COLO668 (cell line): ENCODE data around the gene SMAP2.
A peak's percentile ranks its signal among the peaks of the same experiment; 100 is the strongest.
"Not testable (repeated sequence)": the region's sequence is repeated elsewhere in the genome, so short reads cannot be mapped to it uniquely, and the experiment has no call there.

Experiments used
- DNase-seq: peaks from one replicate; lab custom pipeline; 2025; ENCODE audit not compliant: unreplicated experiment; lab: John Stamatoyannopoulos, UW

The SMAP2 gene

DNA sequence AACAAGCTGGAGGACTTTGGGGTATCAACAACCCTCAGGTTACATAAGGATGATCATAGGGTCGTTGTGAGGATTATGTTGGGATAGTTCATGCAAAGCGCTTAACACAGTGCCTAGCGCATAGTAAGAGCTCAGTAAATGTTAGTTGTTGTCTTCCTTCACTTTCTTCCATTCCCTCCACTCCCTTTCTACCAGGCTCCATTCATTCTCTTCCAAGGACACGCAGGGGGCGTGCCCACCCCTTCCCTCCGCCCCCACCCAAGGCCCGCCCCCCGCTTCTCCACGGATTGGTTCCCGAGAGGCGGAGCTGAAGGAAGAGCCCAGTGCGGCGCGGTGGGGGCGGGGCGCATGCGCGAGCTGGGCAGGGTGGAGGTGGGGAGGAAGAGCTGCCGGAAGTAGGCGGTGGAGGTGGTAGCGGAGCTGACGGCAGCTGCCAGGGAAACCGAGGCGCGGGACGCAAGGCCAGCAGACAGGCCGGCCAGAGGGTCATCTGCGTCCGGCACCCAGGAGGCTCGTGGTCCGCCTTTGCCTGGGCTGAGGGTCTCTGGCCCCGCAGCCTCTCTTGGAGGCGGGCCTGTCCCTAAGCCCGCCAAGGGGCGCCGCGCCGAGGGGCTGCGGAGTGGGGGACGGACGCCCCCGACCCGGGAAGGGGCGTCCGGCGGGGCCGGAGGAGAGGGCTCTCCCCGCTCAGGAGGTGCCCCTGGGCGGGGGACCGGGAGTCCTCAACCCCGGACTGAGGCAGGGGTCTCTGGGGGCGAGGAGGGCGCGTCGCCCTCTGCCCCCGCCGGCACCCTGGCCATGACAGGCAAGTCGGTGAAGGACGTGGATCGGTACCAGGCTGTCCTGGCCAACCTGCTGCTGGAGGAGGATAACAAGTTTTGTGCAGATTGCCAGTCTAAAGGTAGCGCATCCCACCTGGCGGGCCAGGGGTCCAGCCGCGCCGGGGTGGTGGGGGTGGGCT lies at the start of gene SMAP2:
TSS of gene SMAP2 (plus strand) at position 405 of the 961 bp plus-strand sequence. CDS start at position 799, 394 bp downstream.
- peak; percentile 100 for DNase-seq

DNA sequence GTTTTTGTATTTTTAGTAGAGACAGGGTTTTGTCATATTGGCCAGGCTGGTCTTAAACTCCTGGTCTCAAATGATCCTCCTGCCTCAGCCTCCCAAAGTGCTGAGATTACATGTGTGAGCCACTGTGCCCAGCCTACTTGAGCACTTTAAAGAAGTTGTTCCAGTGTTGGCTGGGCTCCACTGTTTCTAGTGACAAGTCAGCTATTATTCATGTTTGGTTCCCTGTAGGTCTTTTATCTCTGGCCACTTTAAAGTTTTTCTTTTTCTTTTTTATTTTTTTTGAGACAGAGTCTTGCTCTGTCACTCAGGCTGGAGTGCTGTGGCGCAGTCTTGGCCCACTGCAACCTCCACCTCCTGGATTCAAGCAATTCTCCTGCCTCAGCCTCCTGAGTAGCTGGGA lies 42.1 kb upstream of the SMAP2 start:
- not testable (repeated sequence) for DNase-seq

DNA sequence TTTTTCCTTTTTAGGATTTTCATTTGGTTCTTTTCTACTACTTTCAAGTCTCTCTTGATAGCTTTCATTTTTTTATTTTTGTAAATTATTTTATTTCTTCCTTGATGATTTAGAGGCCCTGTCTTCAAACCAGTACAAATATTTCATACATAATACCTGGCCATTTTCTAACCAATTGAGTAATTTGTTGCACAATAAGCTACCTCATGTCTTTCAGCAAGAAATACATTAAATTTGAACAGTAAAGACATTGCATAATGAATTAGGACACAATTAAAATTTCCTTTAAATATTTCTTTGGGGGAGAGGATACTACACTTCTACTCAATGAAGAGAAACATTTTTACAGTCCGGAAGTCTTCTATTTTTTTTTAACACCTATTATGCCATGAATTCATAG lies 40.8 kb upstream of the SMAP2 start:
- DNase-seq: no peak

DNA sequence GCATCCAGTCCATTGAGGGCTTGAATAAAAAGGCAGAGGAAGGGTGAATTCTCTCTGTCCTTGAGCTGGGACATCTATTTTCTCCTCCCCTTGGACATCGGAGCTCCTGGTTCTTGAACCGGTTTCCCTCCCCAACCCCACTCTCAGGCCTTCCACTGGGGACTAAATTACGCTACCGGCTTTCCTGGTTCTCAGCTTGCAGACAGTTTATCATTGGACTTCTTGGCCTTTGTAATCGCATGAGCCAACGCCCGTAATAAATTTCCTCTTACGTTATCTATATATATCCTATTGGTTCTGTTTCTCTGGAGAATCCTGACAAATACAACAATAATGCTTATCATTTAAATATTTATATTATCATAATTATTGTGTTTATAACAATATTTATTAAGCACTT lies 36.1 kb upstream of the SMAP2 start:
- DNase-seq: no peak

DNA sequence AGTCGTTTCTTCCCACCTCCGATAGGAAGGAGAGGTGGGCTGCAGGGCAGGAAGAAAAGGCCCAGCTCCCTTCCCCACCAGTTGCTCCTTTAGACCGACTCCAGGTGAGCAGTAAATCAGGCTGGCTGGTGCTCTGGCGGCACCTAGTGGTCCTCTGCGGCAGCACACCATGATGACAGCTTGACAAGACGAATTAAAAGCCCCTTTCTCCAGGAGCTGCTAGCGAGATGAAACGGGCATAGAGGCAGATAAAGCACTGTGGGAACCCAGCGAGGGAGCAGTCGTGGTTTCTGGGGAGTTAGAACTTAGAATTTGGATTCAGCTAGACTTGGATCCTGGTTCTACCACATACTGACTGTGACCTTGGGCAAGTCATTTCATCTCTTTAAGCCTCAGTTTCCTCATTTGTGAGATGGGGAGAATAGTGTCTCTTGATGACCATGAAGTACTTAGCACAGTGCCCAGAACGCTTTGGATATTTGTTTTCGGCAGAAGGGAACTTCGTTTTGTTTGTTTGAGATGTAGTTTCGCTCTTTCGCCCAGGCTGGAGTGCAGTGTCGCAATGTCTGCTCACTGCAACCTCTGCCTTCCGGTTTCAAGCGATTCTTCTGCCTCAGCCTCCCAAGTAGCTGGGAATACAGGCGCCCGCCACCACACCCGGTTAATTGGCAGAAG lies 34.6 kb upstream of the SMAP2 start:
- peak; percentile 100 for DNase-seq

DNA sequence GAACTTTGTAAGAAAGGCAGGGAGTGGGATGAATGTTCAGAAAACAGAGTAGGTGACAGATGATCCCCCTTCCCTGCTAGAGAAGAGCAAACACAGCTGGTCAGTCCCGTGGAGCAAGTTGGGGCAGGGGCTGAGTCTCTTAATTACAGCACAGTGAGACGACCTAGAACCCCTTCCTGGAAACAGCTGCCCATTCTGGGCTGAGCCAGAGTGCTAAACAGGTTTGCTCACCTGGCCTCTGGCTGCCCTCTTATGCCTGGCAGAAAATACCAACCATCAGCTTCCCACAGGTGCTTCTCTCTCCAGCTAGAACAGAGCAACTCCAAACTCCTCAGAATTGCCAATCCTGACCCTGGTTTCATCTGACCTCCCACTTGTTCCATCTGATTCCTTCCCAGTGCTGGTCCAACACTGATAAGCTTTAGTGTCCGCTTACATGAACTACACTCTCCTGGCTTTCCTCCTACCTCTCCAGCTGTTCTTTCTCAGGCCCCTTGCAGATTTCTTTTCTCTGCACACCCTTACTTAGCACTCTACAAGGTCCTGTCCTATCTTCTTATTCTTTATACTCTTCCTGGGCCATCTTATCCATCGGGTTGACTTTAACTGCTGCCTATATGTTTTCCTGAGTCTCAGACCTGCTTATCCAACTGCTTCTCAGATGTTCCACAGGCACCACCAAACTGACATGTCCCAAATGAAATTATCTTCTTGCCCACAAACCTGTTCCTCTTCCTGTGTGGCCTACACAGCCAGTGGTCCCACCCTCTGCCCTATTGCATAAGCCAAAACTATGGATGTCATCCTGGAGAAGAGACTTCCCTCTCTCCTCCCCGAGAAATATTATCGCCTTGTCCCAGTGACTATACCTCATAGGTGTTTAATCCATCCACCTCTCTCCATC lies 33.9 kb upstream of the SMAP2 start:
- peak; percentile 100 for DNase-seq

DNA sequence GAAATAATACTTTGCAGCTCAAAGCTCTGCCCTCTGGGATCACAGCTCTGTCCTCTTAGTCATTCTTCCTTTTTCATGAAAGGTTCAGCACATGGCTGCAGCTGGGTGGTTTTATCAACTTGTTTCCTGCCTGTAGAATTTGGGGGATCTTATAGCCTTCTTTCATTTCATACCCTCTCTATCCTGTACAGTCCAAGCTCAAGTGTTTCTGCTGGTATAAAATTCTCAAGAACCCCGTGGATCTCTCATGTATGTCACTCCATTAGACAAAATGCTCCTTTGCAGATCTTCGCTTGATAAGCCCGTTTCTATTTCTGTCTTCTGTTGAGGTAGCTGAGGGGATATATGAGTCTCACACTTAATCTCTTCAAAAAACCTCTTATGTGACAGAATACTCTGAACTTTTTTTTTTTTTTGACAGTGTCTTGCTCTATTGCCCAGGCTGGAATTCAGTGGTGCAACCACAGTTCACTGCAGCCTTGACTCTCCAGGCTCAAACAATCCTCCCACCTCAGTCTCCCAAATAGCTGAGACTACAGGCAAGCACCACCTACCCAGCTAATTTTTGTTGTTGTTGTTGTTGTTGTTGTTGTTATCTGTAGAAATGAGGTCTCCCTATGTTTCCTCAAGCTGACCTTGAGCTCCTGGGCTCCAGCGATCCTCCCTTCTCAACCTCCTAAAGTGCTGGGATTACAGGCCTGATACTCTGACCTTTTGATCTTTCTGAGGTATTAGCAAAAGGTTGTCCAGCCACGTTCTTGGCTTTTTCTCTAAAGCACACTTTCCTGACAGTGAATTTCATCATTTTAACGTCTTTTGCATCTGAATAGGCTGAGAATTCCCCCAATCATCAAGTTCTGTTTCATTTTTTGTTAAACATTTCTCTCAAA lies 31.8 kb upstream of the SMAP2 start:
- DNase-seq: no peak

DNA sequence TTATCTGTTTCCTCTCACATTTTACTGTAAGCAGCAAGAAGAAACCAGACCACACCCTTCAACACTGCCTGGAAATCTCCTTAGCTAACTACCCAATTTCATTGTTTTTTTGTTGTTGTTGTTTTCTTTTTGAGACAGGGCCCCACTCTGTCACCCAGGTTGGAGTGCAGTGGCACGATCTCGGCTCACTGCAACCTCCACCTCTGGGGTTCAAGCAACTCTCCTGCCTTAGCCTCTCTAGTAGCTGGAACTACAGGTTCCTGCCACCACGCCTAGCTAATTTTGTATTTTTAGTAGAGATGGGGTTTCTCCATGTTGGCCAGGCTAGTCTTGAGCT lies 31.2 kb upstream of the SMAP2 start:
- DNase-seq: not testable (repeated sequence)

DNA sequence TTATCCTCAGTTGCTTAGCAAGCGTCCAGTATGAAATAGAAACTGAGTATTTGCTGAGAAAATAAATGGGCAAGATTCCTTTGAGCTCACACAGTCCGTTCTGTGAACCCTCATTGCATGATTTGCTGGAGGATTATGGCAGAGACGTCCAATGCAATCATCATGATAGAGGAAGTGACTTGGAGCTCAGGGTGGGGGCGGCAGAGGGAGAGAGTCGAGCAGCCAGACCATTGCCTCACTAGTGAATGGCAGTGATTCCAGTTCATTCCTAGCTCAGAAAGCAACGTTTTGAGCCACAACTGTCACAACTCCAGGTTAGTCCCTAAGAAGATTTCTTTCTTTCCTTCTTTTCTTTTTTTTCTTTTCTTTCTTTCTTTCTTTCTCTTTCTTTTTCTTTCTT lies 28.9 kb upstream of the SMAP2 start:
- DNase-seq: no peak

DNA sequence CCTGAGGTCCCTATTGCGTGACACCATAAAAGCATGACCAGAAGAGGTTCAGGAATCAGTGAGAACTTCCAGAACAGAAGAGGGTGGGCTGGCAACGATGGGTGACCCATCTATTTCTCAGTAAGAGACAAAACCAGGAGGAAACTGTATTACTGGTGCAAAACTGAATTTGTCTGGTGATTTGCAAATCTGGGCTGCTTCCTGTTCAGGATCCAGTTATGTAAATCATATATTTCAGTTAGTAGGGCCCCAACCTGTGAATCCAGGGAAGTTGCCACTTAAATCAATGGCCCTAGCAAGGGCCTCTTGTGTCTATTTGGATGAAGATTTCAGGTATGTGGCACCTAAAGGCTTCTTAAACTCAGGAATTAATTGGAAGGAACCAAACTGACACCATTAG lies 23.1 kb upstream of the SMAP2 start:
- DNase-seq: no peak

DNA sequence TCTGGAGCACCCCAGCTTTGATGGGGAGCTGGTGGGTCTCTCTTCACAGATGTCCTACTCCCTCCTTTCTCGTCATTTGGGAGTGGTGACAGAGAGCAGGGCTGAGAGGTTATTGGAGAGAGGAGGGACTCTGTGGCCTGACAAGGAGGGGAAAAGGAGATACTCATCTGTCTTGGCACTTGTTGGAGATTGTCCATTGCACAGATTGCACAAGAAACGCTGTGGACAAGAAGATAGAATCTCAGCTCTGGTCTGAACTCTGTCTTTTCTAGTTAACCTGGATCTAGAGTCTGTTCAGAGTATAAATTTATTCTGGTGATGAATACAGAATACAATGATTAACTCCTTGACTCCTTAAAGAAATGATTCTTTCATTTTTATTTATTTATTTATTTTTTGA lies 22.4 kb upstream of the SMAP2 start:
- no peak for DNase-seq

DNA sequence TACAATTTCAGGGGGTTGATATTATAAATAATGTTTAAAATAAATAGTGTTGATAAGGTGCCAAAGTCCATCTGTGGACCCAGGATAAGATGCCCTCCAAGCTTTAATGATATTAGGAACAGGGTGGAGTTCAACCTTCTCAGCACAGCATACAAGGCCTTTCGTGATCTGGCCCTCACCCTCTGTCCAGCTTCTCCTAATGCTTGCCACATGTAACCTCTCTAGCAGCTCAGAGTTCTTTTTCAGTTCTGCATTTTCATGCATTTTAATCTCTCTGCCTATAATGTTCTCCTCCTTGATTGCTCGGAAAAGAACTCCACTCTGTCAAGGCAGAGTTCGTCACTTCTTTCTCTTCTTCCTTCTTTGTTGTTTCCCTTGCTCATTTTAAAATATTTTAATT lies 21.4 kb upstream of the SMAP2 start:
- no peak for DNase-seq

DNA sequence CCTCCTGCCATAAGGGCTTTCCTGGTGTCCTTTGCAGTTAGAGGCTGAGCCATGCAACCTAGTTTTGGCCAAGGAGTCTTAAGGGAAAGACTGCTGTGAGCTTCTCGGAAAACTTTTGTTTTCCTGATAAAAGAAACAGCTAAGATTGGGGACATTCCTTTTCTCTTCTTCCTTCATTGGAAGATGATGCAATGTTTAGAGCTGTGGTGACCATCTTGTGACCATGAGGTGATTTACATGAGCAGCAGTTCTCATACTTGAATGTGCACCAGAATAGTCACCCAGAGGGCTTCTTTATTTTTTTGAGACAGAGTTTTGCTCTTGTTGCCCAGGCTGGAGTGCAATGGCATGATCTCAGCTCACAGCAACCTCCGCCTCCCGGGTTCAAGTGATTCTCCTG lies 20.4 kb upstream of the SMAP2 start:
- no peak for DNase-seq

DNA sequence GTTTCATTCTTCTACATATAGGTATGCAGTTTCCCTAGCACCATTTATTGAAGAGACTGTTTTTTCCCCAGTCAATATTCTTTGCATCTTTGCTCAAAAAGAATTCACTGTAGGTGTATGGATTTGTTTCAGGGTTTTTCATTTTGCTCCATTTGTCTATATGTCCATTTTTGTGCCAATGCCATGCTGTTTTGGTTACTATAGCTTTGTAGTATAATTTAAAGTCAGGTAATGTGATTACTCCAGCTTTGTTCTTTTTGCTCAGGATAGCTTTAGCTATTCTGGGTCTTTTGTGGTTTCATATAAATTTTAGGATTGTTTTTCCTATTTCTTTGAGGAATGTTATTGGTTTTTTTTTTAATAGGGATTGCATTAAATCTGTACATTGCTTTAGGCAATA lies 15.9 kb upstream of the SMAP2 start:
- no peak for DNase-seq

DNA sequence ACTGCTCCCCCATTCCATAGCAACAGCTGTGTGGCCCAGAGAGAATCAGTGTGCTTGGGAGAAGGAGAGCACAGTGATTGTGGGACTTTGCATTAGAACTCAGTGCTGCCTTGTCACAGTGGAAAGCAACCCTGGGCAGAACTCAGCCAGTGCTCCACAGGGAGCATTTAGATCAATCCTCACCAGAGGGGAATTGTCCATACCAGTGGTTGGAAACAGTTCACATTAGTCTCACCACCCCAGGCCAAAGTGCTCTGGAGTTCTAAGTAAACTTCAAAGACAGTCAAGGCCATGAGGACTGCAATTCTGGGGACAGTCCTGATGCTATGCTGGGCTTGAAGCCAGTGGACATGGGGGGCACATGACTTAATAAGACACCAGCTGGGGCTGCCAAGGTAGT lies 12.9 kb upstream of the SMAP2 start:
- DNase-seq: no peak

DNA sequence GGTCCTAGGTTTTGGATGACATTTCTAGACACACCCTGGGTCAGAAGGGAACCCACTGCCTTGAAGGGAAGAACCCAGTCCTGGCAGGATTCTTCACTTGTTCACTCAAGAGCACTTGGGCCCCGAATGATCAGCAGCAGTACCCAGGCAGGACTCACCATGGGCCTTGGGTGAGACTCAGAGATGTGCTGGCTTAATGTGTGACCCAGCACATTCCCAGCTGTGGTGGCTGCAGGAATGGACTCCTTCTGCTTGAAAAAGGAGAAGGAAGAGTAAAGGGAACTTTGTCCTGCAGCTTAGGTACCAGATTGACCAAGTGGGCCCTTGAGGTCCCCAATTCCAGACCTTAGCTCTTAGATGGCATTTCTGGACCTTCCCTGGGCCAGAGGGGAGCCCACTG lies 12.3 kb upstream of the SMAP2 start:
- no peak for DNase-seq

DNA sequence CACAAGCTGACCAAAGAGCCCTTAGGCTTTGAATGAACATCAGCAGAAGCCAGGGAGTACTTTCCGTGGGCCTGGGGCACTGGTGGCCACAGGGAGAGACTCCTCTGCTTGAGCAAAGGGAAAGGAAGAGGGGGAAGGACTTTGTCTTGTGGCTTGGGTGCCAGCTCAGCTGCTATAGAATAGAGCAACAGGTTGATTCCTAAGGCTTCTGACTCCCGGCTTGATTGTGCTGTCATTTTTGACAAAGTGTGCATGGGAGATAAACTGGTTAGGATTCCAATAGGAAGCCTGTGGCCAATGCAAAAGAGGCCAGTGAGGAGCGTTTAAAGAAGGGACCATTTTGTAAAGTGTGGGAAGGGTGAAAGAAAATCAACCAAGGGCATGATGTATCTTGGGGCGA lies 11.9 kb upstream of the SMAP2 start:
- DNase-seq: no peak

DNA sequence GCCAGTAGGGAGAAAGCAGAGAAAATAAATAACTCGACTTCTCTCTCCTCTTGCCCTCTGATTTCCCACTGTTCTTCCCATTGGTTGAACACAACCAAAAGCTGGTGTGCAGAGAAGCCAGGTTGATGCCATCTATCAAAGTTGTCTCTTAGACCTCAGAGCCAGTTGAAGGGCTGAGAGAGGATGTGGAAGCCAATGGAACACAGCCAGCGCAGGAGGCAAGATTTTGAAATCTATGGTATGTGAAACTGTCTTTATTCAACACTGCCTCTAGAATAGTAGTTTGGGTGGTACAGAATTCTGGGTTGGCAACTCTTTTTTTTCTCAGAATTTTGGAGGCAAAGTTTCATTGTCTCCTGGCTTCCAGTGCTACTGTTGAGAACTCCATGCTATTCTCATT lies 11.3 kb upstream of the SMAP2 start:
- no peak for DNase-seq

DNA sequence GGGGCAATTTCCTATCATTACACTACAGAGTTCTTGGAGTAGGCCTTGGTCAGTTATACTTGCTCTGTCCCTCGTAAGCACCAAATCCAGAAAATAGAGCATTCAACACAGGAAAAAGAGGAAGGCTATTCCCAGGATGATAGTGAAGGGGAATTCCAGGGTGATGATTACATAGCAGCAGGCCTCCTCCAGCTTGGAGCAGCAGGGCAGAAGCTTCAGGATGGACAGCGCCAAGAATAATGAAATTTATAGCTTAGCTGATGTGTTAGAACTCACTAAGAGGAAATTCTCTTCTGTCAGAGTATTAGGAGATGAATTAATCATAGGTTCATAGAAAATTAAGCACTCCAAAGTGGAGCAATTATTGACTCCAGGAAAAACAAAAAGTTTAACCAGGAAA lies 10.8 kb upstream of the SMAP2 start:
- DNase-seq: no peak

DNA sequence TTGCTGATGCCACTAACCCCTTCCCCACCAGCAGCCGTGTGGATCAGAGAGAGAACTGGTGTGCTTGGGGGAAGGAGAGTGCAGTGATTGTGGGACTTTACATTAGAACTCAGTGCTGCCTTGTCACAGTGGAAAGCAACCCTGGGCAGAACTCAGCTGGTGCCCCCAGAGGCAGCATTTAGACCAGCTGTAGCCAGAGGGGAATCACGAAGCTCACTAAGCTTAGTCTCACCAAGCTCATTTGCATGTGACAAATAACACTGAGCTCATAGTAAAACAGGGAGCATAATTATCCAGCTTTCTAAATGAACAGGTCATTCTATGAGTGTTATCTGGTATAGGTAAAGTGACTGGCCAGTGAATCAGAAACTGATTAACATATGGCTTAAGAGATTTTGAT lies 9.8 kb upstream of the SMAP2 start:
- no peak for DNase-seq
